Measurements from ENCODE around the gene WWOX.

DNA sequence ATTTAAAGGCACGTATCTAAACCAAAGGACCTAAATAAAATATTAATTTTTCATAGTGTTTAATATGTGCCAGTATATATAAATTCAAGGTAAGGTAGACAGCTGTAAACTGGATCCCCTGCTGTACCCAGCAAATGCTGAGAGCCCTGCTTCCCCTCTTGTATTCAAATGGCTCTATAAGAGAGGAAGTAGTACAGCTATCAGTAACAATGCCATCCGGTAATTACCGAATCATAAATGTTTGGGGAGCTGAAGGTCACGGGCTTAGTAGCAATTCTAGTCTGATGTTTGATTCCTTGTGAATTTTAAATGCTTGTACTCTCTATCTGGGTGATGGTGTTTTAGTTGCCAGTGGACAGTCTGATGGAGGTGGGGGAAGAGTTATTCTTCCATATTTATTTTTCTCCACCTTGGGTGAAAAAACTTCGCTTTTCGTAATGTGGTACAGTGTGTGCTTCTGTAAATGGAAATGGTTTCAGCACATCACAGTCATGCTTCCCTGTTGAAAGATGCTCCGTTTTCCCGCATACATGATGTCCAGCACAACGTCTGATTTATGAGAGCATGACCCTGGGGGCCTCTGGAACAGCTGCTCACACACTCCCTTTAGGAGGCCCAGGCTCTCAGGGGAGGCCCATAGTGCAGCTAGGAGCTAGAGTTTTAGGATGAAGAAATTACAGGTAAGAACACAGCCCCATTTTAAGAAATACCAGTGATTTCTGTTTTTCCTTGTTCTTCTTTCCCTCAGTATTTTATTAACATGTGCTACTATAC lies 423.9 kb downstream of the WWOX start:
- TF ChIP-seq, protein P1, sequence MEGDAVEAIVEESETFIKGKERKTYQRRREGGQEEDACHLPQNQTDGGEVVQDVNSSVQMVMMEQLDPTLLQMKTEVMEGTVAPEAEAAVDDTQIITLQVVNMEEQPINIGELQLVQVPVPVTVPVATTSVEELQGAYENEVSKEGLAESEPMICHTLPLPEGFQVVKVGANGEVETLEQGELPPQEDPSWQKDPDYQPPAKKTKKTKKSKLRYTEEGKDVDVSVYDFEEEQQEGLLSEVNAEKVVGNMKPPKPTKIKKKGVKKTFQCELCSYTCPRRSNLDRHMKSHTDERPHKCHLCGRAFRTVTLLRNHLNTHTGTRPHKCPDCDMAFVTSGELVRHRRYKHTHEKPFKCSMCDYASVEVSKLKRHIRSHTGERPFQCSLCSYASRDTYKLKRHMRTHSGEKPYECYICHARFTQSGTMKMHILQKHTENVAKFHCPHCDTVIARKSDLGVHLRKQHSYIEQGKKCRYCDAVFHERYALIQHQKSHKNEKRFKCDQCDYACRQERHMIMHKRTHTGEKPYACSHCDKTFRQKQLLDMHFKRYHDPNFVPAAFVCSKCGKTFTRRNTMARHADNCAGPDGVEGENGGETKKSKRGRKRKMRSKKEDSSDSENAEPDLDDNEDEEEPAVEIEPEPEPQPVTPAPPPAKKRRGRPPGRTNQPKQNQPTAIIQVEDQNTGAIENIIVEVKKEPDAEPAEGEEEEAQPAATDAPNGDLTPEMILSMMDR (IDR thresholded peaks at IDR 0.05), result no peak
- no peak for TF ChIP-seq EZH2 (IDR thresholded peaks at IDR 0.05; ENCODE audit: borderline replicate concordance, insufficient read depth, low read depth, low read length, poor library complexity, severe bottlenecking)
